GM13976 (cell line): Measurements from ENCODE around the gene IKBKG.
"Not testable (repeated sequence)": the region's sequence is repeated elsewhere in the genome, so short reads cannot be mapped to it uniquely, and the experiment has no call there.

Source experiments
- DNase-seq: peaks from one replicate; pipeline ENCODE4 v3.0.0; 2012; ENCODE audit warnings: low spot score
- in situ Hi-C: fragments of 300-500 bp; cut with MboI; formaldehyde crosslinking; loops from one replicate; pipeline ENCODE4 v1.12.0; 2022; ENCODE audit warnings: low sequenced_read_pairs, mixed read lengths, inconsistent platforms; ENCODE audit not compliant: unreplicated experiment
- TF ChIP-seq, protein P1 (sequence below): IDR thresholded peaks from 2 replicates; pipeline ENCODE4 v1.5.1; 2012; ENCODE audit warnings: borderline replicate concordance, mild to moderate bottlenecking; ENCODE audit not compliant: insufficient read depth; ENCODE audit errors: extremely low read depth, missing control alignments, control extremely low read depth

IKBKG gene

DNA sequence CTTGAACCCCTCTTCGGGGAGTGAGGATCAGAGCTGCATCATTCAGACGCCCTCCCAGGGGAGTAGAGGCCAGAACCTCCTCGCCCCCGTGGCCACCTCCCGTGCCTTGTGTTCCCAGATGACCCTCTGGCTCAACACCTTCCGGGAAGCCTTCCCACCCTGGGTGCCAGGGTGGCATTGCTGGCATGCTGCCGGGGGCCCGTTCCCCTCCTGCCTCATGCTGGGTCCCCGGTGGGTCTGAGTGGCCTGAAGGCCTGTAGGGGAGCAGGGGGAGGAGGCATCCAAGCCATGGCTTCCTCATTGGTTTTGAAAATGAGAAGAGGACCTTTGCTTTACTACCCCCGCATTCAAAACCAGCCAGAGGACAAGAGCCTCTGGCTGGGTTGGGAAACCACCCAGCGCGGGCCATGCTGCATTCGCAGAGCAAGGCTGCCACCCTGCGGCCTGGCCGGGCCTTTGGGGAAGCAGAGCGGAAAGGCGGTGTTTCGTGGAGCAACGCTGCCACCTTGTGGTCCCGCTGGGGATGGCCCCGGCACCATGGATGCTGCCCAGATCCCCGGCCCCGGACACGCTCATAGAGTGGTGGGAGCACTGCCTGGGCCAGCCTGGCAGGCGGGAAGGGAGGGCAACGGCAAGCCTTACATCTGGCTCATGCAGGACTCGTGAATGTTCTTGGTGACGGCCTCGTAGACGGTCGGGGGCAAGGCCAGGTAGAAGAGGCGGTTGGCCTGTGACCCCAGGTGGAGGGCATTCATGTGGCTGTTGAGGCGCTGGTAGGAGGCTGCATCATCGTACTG, 12.7 kb upstream of the IKBKG start:
- in situ Hi-C loops: loop anchor here (25.0 kb wide), 1 partner anchor 522 kb away; the partner anchor contains the start of gene IRAK1
- DNase-seq: peak; percentile 91
- TF ChIP-seq, protein P1, sequence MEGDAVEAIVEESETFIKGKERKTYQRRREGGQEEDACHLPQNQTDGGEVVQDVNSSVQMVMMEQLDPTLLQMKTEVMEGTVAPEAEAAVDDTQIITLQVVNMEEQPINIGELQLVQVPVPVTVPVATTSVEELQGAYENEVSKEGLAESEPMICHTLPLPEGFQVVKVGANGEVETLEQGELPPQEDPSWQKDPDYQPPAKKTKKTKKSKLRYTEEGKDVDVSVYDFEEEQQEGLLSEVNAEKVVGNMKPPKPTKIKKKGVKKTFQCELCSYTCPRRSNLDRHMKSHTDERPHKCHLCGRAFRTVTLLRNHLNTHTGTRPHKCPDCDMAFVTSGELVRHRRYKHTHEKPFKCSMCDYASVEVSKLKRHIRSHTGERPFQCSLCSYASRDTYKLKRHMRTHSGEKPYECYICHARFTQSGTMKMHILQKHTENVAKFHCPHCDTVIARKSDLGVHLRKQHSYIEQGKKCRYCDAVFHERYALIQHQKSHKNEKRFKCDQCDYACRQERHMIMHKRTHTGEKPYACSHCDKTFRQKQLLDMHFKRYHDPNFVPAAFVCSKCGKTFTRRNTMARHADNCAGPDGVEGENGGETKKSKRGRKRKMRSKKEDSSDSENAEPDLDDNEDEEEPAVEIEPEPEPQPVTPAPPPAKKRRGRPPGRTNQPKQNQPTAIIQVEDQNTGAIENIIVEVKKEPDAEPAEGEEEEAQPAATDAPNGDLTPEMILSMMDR: peak; percentile 100

- TF ChIP-seq, protein P1: no peak
- in situ Hi-C loops: loop anchor here (25.0 kb wide), 1 partner anchor 524 kb away; the partner anchor contains the start of gene IRAK1
- DNase-seq: no peak
These were observed 11.5 kb upstream of the IKBKG start for GRCh38 chrX:154535892-154536291.

DNA sequence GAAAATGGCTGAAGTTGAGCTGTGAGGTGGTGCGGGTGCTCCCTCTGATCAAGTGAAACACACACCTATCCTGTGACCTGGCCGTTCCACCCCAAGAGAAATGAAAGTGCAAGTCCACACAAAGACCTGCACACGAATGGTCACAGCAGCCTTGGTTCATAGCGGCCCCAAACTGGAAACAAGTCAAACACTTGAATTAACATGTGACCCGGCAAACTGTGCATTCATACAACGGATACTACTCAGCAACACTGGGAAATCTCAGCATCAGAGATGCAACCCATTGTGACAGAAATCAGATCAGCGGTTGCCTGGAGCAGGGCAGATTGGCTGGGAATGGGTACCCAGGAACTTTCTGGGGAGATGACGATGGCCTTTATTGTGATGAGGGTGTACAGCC, 8.3 kb upstream of the IKBKG start:
- DNase-seq: no peak
- in situ Hi-C loops: loop anchor here (25.0 kb wide), 1 partner anchor 527 kb away; the partner anchor contains the start of gene IRAK1
- TF ChIP-seq, protein P1: no peak

DNA sequence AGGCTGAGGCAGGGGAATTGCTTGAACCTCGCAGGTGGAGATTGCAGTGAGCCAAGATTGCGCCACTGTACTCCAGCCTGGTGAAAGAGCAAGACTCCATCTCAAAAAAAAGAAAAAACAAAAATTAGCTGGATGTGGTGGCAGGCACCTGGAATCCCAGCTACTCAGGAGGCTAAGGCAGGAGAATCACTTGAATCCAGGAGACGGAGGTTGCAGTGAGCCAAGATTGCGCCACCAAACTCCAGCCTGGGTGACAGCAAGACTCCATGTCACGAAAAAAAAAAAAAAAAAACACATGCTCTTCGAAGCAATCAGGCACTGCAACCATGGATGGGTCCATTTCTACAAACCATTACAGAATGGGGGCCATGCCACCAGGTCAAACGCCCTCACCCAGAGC, 7.1 kb upstream of the IKBKG start:
- in situ Hi-C loops: loop anchor here (25.0 kb wide), 1 partner anchor 528 kb away; the partner anchor contains the start of gene IRAK1
- not testable (repeated sequence) for DNase-seq

GRCh38 chrX:154540897-154541535, 6.4 kb upstream of the IKBKG start:
- TF ChIP-seq, protein P1: no peak
- DNase-seq: no peak
- in situ Hi-C loops: loop anchor here (25.0 kb wide), 1 partner anchor 529 kb away; the partner anchor contains the start of gene IRAK1

GRCh38 chrX:154541589-154541895, 5.9 kb upstream of the IKBKG start:
- TF ChIP-seq, protein P1: no peak
- in situ Hi-C loops: loop anchor here (25.0 kb wide), 1 partner anchor 529 kb away; the partner anchor contains the start of gene IRAK1
- no peak for DNase-seq
